ENCODE data around the gene SPTB.
A peak's percentile ranks its signal among the peaks of the same experiment; 100 is the strongest.

Gene SPTB

GRCh38 chr14:64763085-64763782, 116.5 kb downstream of the SPTB start:
- DNase-seq: no peak

- DNase-seq: peak; percentile 56
Measured at GRCh38 chr14:64762044-64763034, 117.4 kb downstream of the SPTB start.

- no peak for DNase-seq
Measured at GRCh38 chr14:64761441-64762043, 118.2 kb downstream of the SPTB start.

GRCh38 chr14:64760916-64761315, 118.8 kb downstream of the SPTB start:
- DNase-seq: no peak

DNA sequence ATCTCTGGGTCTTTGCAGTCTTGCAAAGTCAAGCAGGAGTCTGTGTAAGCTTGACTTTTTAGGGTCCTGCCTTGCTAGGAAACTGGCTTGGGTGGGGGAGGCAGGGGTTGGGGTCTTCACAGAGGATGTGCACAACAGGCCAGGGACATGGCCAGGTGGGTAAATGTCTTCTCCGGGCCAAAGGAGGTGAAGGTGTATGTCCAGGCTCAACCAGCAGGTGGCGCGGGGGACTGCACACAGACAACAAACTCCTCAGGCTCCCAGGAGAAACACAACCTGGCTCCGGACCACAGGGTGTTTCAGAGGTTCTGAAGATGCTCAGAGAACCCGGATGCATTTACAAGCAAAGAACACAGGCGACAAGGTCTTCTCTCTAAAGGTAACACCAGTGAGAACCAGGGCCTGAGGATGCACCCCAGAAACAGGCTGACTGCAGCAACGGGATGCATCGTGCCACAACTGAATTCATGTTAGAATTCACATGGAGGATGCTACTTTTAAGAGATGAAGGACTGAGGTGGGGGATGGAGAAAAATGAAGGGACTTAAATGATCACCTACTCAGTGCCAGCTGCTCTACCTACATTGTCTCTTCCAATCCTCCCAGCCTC, 119.5 kb downstream of the SPTB start:
- no peak for DNase-seq

DNA sequence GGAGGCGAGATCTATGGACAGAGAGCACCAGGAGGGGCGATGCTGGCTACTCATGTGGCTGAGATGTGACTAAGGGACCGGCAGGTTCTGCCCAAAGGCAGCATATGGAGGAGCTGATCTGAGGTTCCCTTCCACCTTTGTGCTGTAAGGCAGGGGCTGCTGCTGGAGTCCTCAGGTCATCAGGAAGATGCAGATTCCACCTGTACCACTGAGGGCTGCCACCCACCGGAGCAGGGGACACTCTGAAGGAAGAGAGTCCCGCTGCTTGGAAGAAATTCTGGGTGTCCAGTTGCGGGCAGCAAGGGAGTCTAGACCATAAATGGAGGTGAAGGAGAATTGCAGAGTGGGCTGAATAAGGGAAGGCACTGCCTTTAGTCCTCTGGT, 120.2 kb downstream of the SPTB start:
- no peak for DNase-seq

GRCh38 chr14:64758691-64759554, 120.8 kb downstream of the SPTB start:
- DNase-seq: no peak

DNA sequence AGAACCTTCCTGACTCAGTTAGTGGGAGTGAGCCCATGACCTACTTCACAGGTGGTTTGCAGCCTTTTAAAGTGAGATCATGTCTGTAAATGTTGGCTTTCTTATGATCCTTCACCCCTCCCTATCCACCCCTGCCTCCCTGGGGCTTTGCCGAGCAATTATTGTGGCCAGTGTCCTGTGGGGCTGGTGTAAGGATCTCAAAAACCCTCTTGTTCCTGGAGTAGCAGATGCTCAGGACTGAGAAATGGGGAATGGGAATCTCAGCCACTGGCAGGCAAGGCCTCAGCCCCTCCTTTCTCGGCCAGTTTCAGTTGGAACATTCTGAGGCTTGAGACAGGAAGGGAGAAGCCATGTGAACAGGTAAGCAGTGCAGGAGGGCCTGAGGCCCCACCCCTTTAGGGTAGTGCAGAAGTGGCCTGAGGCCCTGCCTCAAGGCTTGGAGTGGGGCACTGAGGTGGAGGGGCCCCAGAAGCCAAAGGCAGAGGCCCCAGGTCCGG, 121.6 kb downstream of the SPTB start:
- DNase-seq: no peak

GRCh38 chr14:64757601-64758000, 122.1 kb downstream of the SPTB start:
- no peak for DNase-seq

DNA sequence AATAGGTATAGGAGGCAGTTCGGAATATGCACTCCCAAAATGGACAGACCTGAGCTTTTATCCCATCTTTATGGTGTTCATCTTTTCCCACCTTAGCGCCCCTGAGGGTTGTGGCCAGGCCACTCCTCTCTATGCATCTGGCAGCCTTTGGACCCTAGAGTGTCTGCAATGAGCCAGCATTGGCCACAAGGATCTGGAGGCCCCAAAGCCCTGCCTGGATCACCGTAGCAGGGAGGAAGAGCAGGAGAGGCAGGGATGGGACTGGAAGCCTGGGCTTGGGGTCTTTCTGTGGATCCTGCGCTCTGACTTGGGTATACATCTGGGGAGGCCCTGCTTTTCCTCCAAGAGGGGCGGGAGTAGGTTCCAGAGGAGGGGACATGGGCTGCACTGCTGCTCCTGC, 123.0 kb downstream of the SPTB start:
- no peak for DNase-seq

- no peak for DNase-seq
Measured at GRCh38 chr14:64755781-64756221, 123.9 kb downstream of the SPTB start.

DNA sequence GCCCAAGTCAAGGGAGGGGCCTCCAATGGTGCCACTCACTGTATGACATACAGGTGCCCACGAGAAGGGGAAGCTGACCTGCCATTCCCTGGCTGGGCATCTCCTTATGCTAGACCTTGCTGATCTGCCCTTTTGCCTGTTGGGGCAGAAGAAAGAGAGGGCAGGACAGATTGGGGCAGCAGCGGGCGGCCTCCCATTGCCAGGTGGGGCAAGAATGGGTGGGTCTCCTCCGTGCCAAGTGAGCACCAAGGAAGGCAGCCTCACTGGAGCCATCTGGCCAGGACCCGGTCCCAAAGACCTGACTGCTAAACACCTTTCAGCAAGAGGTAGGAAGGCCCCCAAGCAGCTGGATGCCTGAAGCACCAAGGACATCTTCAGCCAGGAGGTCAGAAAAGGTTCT, 125.0 kb downstream of the SPTB start:
- DNase-seq: no peak

- DNase-seq: no peak
Measured at GRCh38 chr14:64753999-64754398, 125.7 kb downstream of the SPTB start.

GRCh38 chr14:64753374-64753773, 126.3 kb downstream of the SPTB start:
- no peak for DNase-seq

DNA sequence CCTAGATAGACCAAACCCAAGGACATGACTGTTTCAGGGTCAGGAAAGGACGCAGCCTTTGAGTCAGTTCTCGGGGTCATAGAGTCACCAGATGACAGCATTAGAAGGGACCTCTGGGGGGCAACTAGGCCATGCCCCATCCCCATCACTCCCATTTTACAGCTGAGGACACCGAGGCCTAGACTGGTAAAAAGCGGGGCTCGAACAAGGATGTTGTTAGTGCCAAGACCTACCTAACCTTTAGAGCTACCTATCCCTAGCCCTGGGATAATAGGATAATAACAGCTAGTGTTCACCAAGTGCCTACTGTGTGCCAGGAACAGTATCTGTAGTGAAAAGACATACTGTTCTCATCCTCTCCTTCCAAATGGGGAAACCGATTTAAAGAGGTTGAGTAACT, 126.8 kb downstream of the SPTB start:
- DNase-seq: no peak

GRCh38 chr14:64748995-64749714, 130.6 kb downstream of the SPTB start:
- DNase-seq: no peak

DNA sequence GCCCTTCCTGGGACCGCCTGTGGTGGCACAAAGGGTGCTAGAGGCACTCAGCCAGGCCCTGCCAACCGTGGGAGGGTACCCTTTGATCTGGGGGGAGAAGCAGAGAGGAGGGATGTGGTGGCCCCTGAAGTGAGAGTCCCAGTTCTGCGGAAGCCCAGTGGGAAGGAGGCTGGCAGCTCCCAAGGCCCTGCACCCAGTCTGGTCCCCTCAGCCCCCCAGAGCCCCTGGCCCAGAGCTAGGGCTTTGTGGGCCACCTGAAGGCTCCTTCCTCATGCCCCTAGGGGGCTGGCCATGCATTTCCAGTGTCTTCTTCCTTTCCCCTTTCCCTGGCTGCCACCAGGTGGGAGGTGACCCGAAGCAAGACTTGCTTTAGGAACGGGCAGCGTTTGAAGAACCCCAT, 131.2 kb downstream of the SPTB start:
- DNase-seq: no peak

DNA sequence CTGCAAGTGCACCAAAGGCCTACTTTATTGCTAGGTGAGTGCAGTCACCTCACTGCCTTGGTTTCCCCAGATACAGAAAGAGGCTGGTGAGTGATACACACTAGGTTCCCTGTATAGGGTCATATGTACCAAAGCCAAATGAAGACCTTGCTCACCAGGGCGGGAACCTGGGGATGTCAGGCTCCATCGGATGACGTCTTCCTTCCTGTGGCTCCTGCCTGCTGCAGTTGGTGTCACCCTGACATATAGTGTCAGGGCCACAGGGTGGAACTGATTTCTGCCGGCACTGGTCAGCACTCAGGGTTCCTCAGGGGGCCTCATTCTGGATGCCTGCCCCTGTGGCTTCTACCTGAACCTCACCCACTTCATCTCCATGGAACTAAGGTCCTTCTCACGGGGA, 132.4 kb downstream of the SPTB start:
- DNase-seq: no peak

- no peak for DNase-seq
Measured at GRCh38 chr14:64746298-64747250, 133.1 kb downstream of the SPTB start.

DNA sequence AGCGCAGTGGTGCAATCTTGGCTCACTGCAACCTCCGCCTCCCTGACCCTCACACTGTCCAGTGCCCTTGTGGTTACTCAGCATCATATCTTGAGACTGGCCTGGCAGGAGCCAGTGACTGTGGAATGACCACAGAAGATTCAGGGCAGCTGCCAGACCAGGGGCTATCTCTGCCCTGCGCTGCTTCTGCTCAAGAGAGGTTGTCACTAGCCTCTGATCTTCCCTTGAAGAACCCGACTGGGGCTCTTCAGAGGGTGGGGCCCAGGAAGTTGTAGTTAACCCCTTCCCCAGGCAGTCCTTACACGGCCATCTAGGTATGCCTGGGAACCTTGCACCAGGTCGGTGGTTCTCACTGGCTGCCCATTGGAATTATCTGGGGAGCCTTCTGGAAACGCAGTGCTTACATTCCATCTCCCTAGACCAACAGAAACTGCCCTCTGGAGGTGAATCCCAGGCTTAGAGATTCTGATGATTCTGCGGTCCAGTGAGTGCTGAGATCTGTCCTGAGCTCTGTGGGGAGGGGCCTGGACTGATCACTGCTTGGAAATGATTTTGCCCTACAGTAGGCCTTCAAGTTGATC, 134.1 kb downstream of the SPTB start:
- no peak for DNase-seq

Measured in NCI-H526 treated with DMSO at 0.1 percent for 48 hours (cell line).